OCI-LY1 (cell line): ENCODE results near the gene ARHGEF28.

Experiments used
- H2AFZ ChIP-seq: fragments of 200-600 bp; sonication (generic), shearing (Covaris generic); 2 replicates; pipeline ENCODE4 v1.6.0; 2014; ENCODE audit warnings: antibody characterized with exemption, mild to moderate bottlenecking, low read length
- H3F3A ChIP-seq: fragments of 200-600 bp; sonication (generic), shearing (Covaris generic); 2 replicates; pipeline ENCODE4 v1.6.0; 2014; ENCODE audit warnings: mild to moderate bottlenecking, antibody characterized with exemption, low read length, moderate library complexity; ENCODE audit not compliant: insufficient read depth
- H3K27ac ChIP-seq: fragments of 200-600 bp; sonication (generic); 2 replicates; pipeline ENCODE4 v1.5.1; 2014; ENCODE audit warnings: low read length, mixed run types, mild to moderate bottlenecking, low read depth; ENCODE audit not compliant: poor library complexity, severe bottlenecking
- H3K27me3 ChIP-seq: fragments of 200-600 bp; sonication (generic); 2 replicates; pipeline ENCODE4 v1.6.0; 2014; ENCODE audit warnings: antibody characterized with exemption, mild to moderate bottlenecking, low read length, moderate library complexity; ENCODE audit not compliant: insufficient read depth
- H3K36me3 ChIP-seq: fragments of 200-600 bp; sonication (generic); 2 replicates; pipeline ENCODE4 v1.6.1; 2014; ENCODE audit warnings: mild to moderate bottlenecking, antibody characterized with exemption, low read length, moderate library complexity, mixed read lengths; ENCODE audit not compliant: insufficient read depth
- H3K4me1 ChIP-seq: fragments of 200-600 bp; sonication (generic); 2 replicates; pipeline ENCODE4 v1.5.1; 2014; ENCODE audit warnings: mild to moderate bottlenecking, low read length, moderate library complexity; ENCODE audit not compliant: insufficient read depth, severe bottlenecking
- H3K4me2 ChIP-seq: fragments of 200-600 bp; sonication (generic), shearing (Covaris generic); 2 replicates; pipeline ENCODE4 v1.6.1; 2014; ENCODE audit warnings: low read length
- H3K4me3 ChIP-seq: fragments of 200-600 bp; sonication (generic); 2 replicates; pipeline ENCODE4 v1.5.1; 2014; ENCODE audit warnings: low read length, low read depth, mild to moderate bottlenecking, mixed read lengths; ENCODE audit not compliant: poor library complexity, severe bottlenecking
- H3K79me2 ChIP-seq: fragments of 200-600 bp; shearing (Covaris generic); 2 replicates; pipeline ENCODE4 v1.6.1; 2016; ENCODE audit warnings: mixed run types, low read length, mixed read lengths; ENCODE audit not compliant: insufficient read depth
- H3K9ac ChIP-seq: fragments of 200-600 bp; sonication (generic), shearing (Covaris generic); 2 replicates; pipeline ENCODE4 v1.6.1; 2014; ENCODE audit warnings: mild to moderate bottlenecking, low read length, mixed read lengths
- H3K9me2 ChIP-seq: fragments of 200-600 bp; sonication (generic), shearing (Covaris generic); 2 replicates; pipeline ENCODE4 v1.6.1; 2014; ENCODE audit warnings: low read depth, mild to moderate bottlenecking, low read length, mixed read lengths
- H3K9me3 ChIP-seq: fragments of 200-600 bp; shearing (Covaris generic); 2 replicates; pipeline ENCODE4 v1.6.1; 2014; ENCODE audit warnings: low read length, mixed read lengths
- H4K20me1 ChIP-seq: fragments of 200-600 bp; sonication (generic), shearing (Covaris generic); 2 replicates; pipeline ENCODE4 v1.6.0; 2016; ENCODE audit warnings: mild to moderate bottlenecking, low read length; ENCODE audit not compliant: insufficient read depth
- EZH2 ChIP-seq: fragments of 200-600 bp; sonication (generic), shearing (Covaris generic); IDR thresholded peaks from 2 replicates; pipeline ENCODE4 v1.8.0; 2017; ENCODE audit warnings: borderline replicate concordance, mixed run types, mild to moderate bottlenecking, antibody characterized with exemption, low read length, moderate library complexity, mixed read lengths
- TF ChIP-seq, protein P1 (sequence below): fragments of 200-600 bp; sonication (generic), shearing (Covaris generic); IDR thresholded peaks from 2 replicates; pipeline ENCODE4 v1.5.1; 2017; ENCODE audit warnings: mild to moderate bottlenecking, antibody characterized with exemption, low read length, moderate library complexity, mixed read lengths

Gene ARHGEF28

DNA sequence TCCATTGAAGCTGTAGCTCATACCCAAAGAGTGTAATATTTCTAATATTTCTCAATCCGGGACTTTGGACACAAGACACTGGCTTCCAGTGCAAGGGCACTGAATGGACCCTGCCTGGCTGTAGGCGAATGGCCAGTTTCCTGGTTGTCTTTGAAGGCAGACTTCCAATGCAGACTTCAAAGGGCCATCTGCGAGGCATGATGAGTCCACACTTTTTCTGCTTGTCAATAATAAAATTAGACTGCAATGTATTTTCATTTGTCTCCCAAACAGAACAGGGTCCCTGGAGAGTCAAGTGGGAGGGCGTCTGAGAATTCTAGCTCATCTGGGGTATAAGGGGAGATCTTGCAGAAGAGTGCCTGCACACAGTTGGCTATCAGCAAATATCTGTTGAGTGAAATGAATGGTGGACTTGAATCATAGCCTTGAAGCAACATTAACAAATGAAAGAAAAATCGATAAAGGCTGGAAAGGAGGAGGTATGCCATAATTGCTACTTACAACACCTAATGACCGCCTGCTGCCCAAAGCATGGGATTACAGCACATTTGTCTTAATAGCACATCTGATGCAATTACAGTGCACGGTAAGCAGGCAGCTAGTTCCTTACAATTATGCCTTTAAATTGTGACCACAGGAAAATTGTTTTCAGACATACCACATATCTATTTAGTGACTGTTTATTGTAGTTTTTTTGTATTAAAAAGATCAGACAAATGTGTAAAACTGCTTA, 137.5 kb downstream of the ARHGEF28 start:
- Histone ChIP-seq H3K4me2 (no peak overlapping the region), H3K4me3 (no peak overlapping the region), H3K9me3 (no peaks in the 10 kb centered on the region), H3K4me1 (no peaks in the 10 kb centered on the region), H3K27ac (no peak overlapping the region), H3K27me3 (no peaks in the 10 kb centered on the region), H4K20me1 (no peaks in the 10 kb centered on the region), H3F3A (no peaks in the 10 kb centered on the region), H3K79me2 (no peaks in the 10 kb centered on the region), H3K9me2 (no peaks in the 10 kb centered on the region), H3K36me3 (no peaks in the 10 kb centered on the region), H2AFZ (no peak overlapping the region), H3K9ac (no peak overlapping the region)
- no peak for TF ChIP-seq EZH2
- TF ChIP-seq, protein P1, sequence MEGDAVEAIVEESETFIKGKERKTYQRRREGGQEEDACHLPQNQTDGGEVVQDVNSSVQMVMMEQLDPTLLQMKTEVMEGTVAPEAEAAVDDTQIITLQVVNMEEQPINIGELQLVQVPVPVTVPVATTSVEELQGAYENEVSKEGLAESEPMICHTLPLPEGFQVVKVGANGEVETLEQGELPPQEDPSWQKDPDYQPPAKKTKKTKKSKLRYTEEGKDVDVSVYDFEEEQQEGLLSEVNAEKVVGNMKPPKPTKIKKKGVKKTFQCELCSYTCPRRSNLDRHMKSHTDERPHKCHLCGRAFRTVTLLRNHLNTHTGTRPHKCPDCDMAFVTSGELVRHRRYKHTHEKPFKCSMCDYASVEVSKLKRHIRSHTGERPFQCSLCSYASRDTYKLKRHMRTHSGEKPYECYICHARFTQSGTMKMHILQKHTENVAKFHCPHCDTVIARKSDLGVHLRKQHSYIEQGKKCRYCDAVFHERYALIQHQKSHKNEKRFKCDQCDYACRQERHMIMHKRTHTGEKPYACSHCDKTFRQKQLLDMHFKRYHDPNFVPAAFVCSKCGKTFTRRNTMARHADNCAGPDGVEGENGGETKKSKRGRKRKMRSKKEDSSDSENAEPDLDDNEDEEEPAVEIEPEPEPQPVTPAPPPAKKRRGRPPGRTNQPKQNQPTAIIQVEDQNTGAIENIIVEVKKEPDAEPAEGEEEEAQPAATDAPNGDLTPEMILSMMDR: no peak

DNA sequence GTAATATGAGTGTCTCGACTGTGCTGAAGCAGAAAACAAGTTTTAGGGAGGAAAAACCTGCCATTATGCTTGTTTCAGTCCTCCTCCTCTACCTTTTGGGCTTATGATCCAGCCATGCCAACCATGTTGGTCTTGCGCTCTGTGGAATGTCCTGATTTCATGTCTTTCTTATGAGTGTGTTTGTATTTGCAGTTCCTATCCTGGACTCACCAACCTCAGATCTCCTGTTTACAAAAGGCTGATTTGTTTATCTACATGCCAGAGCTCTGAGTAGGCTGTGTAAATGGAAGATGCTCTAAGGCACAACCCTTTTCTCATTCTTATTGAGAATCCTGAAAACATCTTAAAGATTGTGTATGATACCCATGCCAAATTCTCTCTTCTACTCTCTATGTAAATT, 138.6 kb downstream of the ARHGEF28 start:
- no peak overlapping the region for H3K4me3 ChIP-seq
- no peaks in the 10 kb centered on the region for H3K9me2 ChIP-seq
- no peak overlapping the region for H3K4me2 ChIP-seq
- no peak overlapping the region for H3K27ac ChIP-seq
- no peaks in the 10 kb centered on the region for H3K36me3 ChIP-seq
- no peaks in the 10 kb centered on the region for H3F3A ChIP-seq
- no peak overlapping the region for H2AFZ ChIP-seq
- no peaks in the 10 kb centered on the region for H4K20me1 ChIP-seq
- H3K9me3 ChIP-seq: no peaks in the 10 kb centered on the region
- no peaks in the 10 kb centered on the region for H3K4me1 ChIP-seq
- TF ChIP-seq EZH2: no peak
- TF ChIP-seq, protein P1: no peak
- no peaks in the 10 kb centered on the region for H3K79me2 ChIP-seq
- H3K9ac ChIP-seq: no peak overlapping the region
- H3K27me3 ChIP-seq: no peaks in the 10 kb centered on the region

DNA sequence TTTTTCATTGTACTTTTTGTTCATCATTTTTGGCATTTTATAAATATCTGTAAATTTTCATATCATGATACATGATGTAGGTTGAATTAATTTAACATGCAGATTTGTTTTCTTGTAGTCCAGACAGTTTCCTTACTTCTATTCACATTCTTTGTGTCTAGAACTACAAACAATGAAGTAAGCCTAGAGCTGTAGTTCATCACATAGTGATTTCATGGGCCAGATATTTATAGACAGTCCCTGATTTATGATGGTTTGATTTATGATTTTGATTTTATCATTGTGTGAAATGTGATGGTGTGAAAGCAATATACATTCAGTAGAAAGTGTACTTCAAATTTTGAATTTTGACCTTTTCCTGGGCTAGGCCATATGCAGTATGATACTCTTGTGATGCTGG, 139.0 kb downstream of the ARHGEF28 start:
- Histone ChIP-seq H2AFZ (no peak overlapping the region), H3K9me2 (no peaks in the 10 kb centered on the region), H4K20me1 (no peaks in the 10 kb centered on the region), H3K9me3 (no peaks in the 10 kb centered on the region), H3K36me3 (no peaks in the 10 kb centered on the region), H3K4me2 (no peak overlapping the region), H3K4me1 (no peaks in the 10 kb centered on the region), H3K4me3 (no peak overlapping the region), H3K9ac (no peak overlapping the region), H3K27me3 (no peaks in the 10 kb centered on the region), H3K27ac (no peak overlapping the region), H3K79me2 (no peaks in the 10 kb centered on the region), H3F3A (no peaks in the 10 kb centered on the region)
- TF ChIP-seq EZH2: no peak
- TF ChIP-seq, protein P1: no peak
